ENCODE measurements around the gene TMEM59L.

GRCh38 chr19:18608102-18608804 lies 4.4 kb upstream of the TMEM59L start:
- TF ChIP-seq ZNF146 (tag by site-specific recombination; IDR thresholded peaks at IDR 0.05), result no peak
- no peak for TF ChIP-seq ZNF785 (tag by site-specific recombination; IDR thresholded peaks at IDR 0.05)
- TF ChIP-seq, protein P1, sequence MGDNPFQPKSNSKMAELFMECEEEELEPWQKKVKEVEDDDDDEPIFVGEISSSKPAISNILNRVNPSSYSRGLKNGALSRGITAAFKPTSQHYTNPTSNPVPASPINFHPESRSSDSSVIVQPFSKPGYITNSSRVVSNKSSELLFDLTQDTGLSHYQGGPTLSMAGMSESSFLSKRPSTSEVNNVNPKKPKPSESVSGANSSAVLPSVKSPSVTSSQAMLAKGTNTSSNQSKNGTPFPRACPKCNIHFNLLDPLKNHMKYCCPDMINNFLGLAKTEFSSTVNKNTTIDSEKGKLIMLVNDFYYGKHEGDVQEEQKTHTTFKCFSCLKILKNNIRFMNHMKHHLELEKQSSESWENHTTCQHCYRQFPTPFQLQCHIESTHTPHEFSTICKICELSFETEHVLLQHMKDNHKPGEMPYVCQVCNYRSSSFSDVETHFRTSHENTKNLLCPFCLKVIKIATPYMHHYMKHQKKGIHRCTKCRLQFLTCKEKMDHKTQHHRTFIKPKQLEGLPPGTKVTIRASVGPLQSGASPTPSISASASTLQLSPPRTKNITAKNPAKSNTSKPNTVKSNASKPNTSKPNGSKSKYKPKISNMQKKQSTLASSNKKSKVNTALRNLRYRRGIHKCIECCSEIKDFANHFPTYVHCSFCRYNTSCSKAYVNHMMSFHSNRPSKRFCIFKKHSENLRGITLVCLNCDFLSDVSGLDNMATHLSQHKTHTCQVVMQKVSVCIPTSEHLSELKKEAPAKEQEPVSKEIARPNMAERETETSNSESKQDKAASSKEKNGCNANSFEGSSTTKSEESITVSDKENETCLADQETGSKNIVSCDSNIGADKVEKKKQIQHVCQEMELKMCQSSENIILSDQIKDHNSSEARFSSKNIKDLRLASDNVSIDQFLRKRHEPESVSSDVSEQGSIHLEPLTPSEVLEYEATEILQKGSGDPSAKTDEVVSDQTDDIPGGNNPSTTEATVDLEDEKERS (tag by site-specific recombination; IDR thresholded peaks at IDR 0.05), result no peak
- TF ChIP-seq ZNF639 (tag by site-specific recombination; IDR thresholded peaks at IDR 0.05), result no peak
- no peak for TF ChIP-seq GLIS2 (tag by site-specific recombination; IDR thresholded peaks at IDR 0.05)
- TF ChIP-seq ZNF664 (tag by site-specific recombination; IDR thresholded peaks at IDR 0.05), result no peak
